Mesenchymal stem cell (in vitro differentiated cells and primary cell): ENCODE results near the gene IGSF9B.
A peak's percentile ranks its signal among the peaks of the same experiment; 100 is the strongest.

Experiments
- DNase-seq: peaks from one replicate; pipeline ENCODE4 v3.0.0-alpha.2; 2013
- H2AFZ ChIP-seq: one replicate; pipeline ENCODE4 v1.6.1; 2013; ENCODE audit warnings: low read depth, mild to moderate bottlenecking, control low read depth, inconsistent platforms, low read length, moderate library complexity
- H2AK5ac ChIP-seq: 2 replicates; pipeline ENCODE4 v1.6.1; 2013; ENCODE audit warnings: low read length, moderate library complexity, mild to moderate bottlenecking, inconsistent platforms; ENCODE audit not compliant: severe bottlenecking
- H2BK120ac ChIP-seq: one replicate; pipeline ENCODE4 v1.6.1; 2013; ENCODE audit warnings: low read depth, mild to moderate bottlenecking, inconsistent platforms, low read length, moderate library complexity
- H2BK12ac ChIP-seq, 2 experiments: one replicate each; pipeline ENCODE4 v1.6.1; 2013; ENCODE audit warnings: inconsistent platforms in 2 of 2, low read length in 2 of 2, mild to moderate bottlenecking in 2 of 2, moderate library complexity in 2 of 2, control low read depth in 1 of 2
- H2BK15ac ChIP-seq: one replicate; pipeline ENCODE4 v1.6.1; 2013; ENCODE audit warnings: mild to moderate bottlenecking, low read depth, inconsistent platforms; ENCODE audit not compliant: poor library complexity, severe bottlenecking
- H2BK5ac ChIP-seq: 2 replicates; pipeline ENCODE4 v1.6.1; 2013; ENCODE audit warnings: low read depth, mild to moderate bottlenecking, low read length, control low read depth, inconsistent platforms; ENCODE audit not compliant: poor library complexity, severe bottlenecking
- H3K14ac ChIP-seq, 2 experiments: one replicate each; pipeline ENCODE4 v1.6.1; 2013; ENCODE audit warnings: inconsistent platforms in 2 of 2, low read length in 2 of 2, control low read depth in 1 of 2, mild to moderate bottlenecking in 1 of 2, moderate library complexity in 1 of 2
- H3K18ac ChIP-seq, 2 experiments: one replicate each; pipeline ENCODE4 v1.6.1; 2013; ENCODE audit warnings: inconsistent platforms in 2 of 2, low read length in 2 of 2, control low read depth in 1 of 2, low read depth in 1 of 2, mild to moderate bottlenecking in 1 of 2
- H3K23ac ChIP-seq, 2 experiments: one replicate each; pipeline ENCODE4 v1.6.1; 2013; ENCODE audit warnings: inconsistent platforms in 2 of 2, low read length in 2 of 2, mild to moderate bottlenecking in 2 of 2, moderate library complexity in 2 of 2, control low read depth in 1 of 2
- H3K27ac ChIP-seq: 2 replicates; pipeline ENCODE4 v1.5.1; 2013; ENCODE audit warnings: mild to moderate bottlenecking, moderate library complexity, low read length, control low read depth, inconsistent platforms; ENCODE audit not compliant: poor library complexity, severe bottlenecking
- H3K27me3 ChIP-seq, 2 experiments: 2 replicates each; pipeline versions ENCODE4 v1.6.1 to v1.7.0; 2013; ENCODE audit warnings: low read length in 2 of 2, mild to moderate bottlenecking in 2 of 2, moderate library complexity in 2 of 2, control low read depth in 1 of 2, inconsistent platforms in 1 of 2; ENCODE audit not compliant: control insufficient read depth in 1 of 2, insufficient read depth in 1 of 2
- H3K36me3 ChIP-seq, 2 experiments: 2 replicates each; pipeline versions ENCODE4 v1.6.1 to v1.7.0; 2013; ENCODE audit warnings: low read length in 2 of 2, control low read depth in 1 of 2, inconsistent platforms in 1 of 2, low read depth in 1 of 2, mild to moderate bottlenecking in 1 of 2; ENCODE audit not compliant: insufficient read depth in 2 of 2, control insufficient read depth in 1 of 2
- H3K4ac ChIP-seq, 2 experiments: one replicate each; pipeline ENCODE4 v1.6.1; 2013; ENCODE audit warnings: inconsistent platforms in 2 of 2, low read length in 2 of 2, mild to moderate bottlenecking in 2 of 2, moderate library complexity in 2 of 2, control low read depth in 1 of 2, low read depth in 1 of 2
- H3K4me1 ChIP-seq: 2 replicates; pipeline ENCODE4 v1.6.1; 2013; ENCODE audit warnings: low read depth, low read length, control low read depth; ENCODE audit not compliant: control insufficient read depth, insufficient read depth
- H3K4me2 ChIP-seq: 2 replicates; pipeline ENCODE4 v1.6.1; 2013; ENCODE audit warnings: low read length, mild to moderate bottlenecking, inconsistent platforms; ENCODE audit not compliant: poor library complexity, severe bottlenecking
- H3K4me3 ChIP-seq, 2 experiments: 2 replicates each; pipeline versions ENCODE4 v1.5.1 to v1.7.0; 2013; ENCODE audit warnings: low read length in 2 of 2, mild to moderate bottlenecking in 2 of 2, control low read depth in 1 of 2, low read depth in 1 of 2; ENCODE audit not compliant: insufficient read depth in 1 of 2
- H3K79me1 ChIP-seq: replicated peaks from 2 replicates; pipeline ENCODE4 v1.6.1; 2013; ENCODE audit warnings: mild to moderate bottlenecking, control low read depth, low read length, inconsistent platforms; ENCODE audit not compliant: poor library complexity, severe bottlenecking
- H3K9ac ChIP-seq: 2 replicates; pipeline ENCODE4 v1.7.0; 2013; ENCODE audit warnings: mild to moderate bottlenecking, low read length, moderate library complexity
- H3K9me3 ChIP-seq: 2 replicates; pipeline ENCODE4 v1.7.0; 2013; ENCODE audit warnings: mild to moderate bottlenecking, low read length; ENCODE audit not compliant: control insufficient read depth
- H4K8ac ChIP-seq: one replicate; pipeline ENCODE4 v1.6.1; 2013; ENCODE audit warnings: inconsistent platforms, mild to moderate bottlenecking, low read length, moderate library complexity
- H4K91ac ChIP-seq: one replicate; pipeline ENCODE4 v1.6.1; 2013; ENCODE audit warnings: mild to moderate bottlenecking, low read length, inconsistent platforms
- WGBS: methylation state at CpG from one replicate; pipeline ENCODE4 v1.1.7; 2013; ENCODE audit warnings: mixed read lengths; 5-methylcytosine and 5-hydroxymethylcytosine counted together

Gene IGSF9B

DNA sequence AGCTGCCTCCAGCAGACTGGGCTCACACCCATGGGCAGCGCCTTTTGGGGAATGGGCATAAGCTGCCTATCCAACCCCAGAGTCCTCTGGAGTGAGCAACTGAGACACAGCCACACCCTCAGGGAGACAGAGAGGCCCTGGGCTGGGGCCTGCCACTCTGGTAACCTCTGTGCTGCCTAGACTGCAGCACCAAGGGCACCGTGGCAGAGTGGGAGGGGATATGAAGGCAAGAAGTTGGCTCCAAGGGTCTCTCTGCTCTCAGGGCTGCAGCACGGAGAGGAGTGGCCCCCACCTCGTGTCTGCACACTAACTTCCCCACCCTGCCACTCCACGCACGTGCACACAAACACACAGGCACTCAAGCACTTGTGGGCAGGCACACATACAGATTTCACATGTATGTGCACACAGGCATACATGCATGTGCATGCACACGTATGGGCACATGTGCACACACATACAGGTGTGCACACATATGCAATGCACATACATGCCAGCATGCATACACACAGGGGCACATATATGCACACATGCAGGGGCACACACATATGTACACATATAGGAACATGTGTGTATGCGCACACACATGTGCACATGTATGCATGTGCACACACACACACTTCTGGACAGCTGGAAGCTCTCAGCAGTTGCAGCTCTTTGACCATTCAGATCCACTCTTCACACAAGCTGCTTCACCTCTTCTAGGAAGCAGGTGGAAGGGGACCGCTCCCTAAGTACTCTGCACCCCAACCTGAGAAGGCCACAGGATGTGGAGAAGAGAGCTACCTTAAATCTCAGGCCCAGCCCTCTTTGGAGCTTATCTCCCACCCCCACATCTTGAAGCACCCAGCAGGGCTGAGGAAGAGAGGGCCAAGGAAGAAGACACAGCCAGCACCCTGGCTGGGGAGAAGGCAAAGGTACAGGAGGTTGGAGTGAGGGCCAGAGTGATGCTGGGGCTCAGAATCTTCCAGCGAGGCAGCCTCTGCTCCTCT is 4.3 kb downstream of the IGSF9B start:
- no peak overlapping the region for H3K14ac ChIP-seq

DNA sequence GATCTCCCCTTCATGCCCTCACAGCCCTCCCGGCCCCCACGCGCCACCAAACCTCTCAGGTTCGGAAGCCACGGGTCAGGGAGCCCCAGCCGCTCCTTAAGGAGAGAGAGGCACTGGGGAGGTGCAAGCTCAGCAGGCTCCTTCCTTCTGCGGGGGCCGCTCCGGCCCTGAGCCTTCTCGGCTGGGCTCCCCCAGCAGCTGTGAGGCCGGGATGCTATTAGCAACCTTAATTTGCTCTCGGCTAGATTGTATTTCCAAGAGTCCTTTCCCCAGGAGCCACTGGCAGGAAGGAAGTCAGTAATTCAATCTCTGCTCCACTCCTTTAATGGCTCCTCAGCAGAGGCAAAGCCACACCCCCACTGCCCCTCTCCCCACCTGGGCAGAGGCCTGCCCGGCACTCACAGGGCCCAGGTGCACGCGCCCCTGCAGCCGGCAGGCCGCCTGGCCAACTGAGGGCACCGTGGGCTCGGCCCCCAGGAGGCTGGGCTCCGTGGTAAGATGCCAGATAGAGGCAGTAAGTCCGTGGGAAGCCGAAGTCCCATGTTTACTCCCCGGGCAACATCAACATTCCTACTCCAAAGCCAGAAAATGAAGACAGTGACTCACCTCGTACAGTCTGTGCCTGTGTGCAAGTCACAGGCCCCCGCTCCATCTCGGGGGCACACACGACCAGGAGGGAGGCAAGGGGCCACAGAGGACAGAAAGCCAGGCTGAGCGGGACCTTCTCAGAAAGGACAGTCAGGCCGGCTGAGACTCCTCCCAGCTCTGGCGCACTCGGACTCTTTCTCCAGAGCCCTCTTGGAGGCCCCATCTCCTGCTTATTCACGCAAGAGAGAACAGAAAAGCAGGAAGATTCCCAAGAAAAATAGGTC is 5.2 kb downstream of the IGSF9B start:
- no peaks in the 10 kb centered on the region for H3K9me3 ChIP-seq
- no peaks in the 10 kb centered on the region for H3K36me3 ChIP-seq
- no peak overlapping the region for H3K23ac ChIP-seq
- H3K4ac ChIP-seq, result no peak overlapping the region
- WGBS, result 20% methylated on average over 32 of the region's 32 CpGs
- H4K91ac ChIP-seq, result no peak overlapping the region
- no peak overlapping the region for H2AK5ac ChIP-seq
- no peak overlapping the region for H3K27ac ChIP-seq
- H3K18ac ChIP-seq, result no peak overlapping the region
- DNase-seq, result no peak
- no peak overlapping the region for H2BK120ac ChIP-seq
- H3K14ac ChIP-seq, result no peak overlapping the region
- H3K27me3 ChIP-seq, result peaks cover 87 to 89% of the 10 kb centered on the region in 2 experiments
- no peak overlapping the region for H2BK15ac ChIP-seq
- H3K4me1 ChIP-seq, result peaks cover 13% of the 10 kb centered on the region
- peak overlapping the region; percentile 68 for H3K9ac ChIP-seq
- H2AFZ ChIP-seq, result no peak overlapping the region
- peak overlapping the region in 1 of 2 experiments; percentile 65 for H3K4me3 ChIP-seq
- H3K79me1 ChIP-seq, result no peaks in the 10 kb centered on the region
- H4K8ac ChIP-seq, result no peak overlapping the region
- no peak overlapping the region for H3K4me2 ChIP-seq
- H2BK5ac ChIP-seq, result no peak overlapping the region
- H2BK12ac ChIP-seq, result no peak overlapping the region

More for the DNA sequence above, 4.3 kb downstream of the IGSF9B start:
- H2BK120ac ChIP-seq, result no peak overlapping the region
- no peaks in the 10 kb centered on the region for H3K36me3 ChIP-seq
- H2BK5ac ChIP-seq, result no peak overlapping the region
- peaks cover 20% of the 10 kb centered on the region for H3K4me1 ChIP-seq
- no peak overlapping the region for H2AFZ ChIP-seq
- H3K79me1 ChIP-seq, result no peaks in the 10 kb centered on the region
- no peak for DNase-seq
- H2BK15ac ChIP-seq, result no peak overlapping the region
- no peaks in the 10 kb centered on the region for H3K9me3 ChIP-seq
- H3K4me2 ChIP-seq, result no peak overlapping the region
- peaks cover 86% of the 10 kb centered on the region in 2 experiments for H3K27me3 ChIP-seq
- peak overlapping the region in 1 of 2 experiments; percentile 65 for H3K4me3 ChIP-seq
- 78% methylated on average over 10 of the region's 10 CpGs for WGBS
- no peak overlapping the region for H2BK12ac ChIP-seq
- H4K91ac ChIP-seq, result no peak overlapping the region
- no peak overlapping the region for H4K8ac ChIP-seq
- no peak overlapping the region for H3K4ac ChIP-seq
- H3K9ac ChIP-seq, result peak overlapping the region; percentile 68
- no peak overlapping the region for H3K18ac ChIP-seq
- no peak overlapping the region for H2AK5ac ChIP-seq
- H3K23ac ChIP-seq, result no peak overlapping the region
- no peak overlapping the region for H3K27ac ChIP-seq

DNA sequence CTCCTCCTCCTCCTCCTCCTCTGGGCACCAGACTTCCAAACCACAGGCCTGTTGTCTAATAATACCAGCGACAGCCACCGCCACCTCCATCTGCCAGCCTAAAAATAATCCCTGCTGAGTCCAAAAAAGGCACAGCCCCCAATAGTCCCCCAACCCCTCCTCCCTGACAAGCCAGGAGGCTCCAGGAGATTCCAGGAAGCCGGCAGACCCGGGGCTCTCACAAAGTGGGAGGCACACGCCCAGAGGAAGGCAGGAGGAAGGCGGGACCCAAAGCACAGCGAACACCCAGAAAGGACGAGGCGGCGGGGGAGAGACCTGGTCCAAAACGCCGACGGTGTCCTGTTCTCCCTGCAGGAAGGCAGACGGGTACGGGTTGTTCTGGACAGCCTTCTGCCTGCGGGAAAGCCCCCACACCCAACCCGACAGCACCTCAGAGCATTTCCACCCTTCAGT is 5.9 kb downstream of the IGSF9B start:
- no peaks in the 10 kb centered on the region for H3K36me3 ChIP-seq
- no peak for DNase-seq
- no peak overlapping the region for H3K4me3 ChIP-seq
- no peak overlapping the region for H4K8ac ChIP-seq
- H2BK15ac ChIP-seq, result no peak overlapping the region
- no peak overlapping the region for H3K4me2 ChIP-seq
- no peak overlapping the region for H3K23ac ChIP-seq
- no peaks in the 10 kb centered on the region for H3K79me1 ChIP-seq
- no peak overlapping the region for H2AK5ac ChIP-seq
- no peak overlapping the region for H3K27ac ChIP-seq
- no peaks in the 10 kb centered on the region for H3K9me3 ChIP-seq
- H3K18ac ChIP-seq, result no peak overlapping the region
- H2BK12ac ChIP-seq, result no peak overlapping the region
- H3K9ac ChIP-seq, result peak overlapping the region; percentile 68
- H2AFZ ChIP-seq, result no peak overlapping the region
- H4K91ac ChIP-seq, result no peak overlapping the region
- no peak overlapping the region for H2BK5ac ChIP-seq
- no peak overlapping the region for H3K4ac ChIP-seq
- WGBS, result 33% methylated on average over 17 of the region's 17 CpGs
- no peak overlapping the region for H2BK120ac ChIP-seq
- peaks cover 7% of the 10 kb centered on the region for H3K4me1 ChIP-seq
- no peak overlapping the region for H3K14ac ChIP-seq
- H3K27me3 ChIP-seq, result peaks cover 83 to 92% of the 10 kb centered on the region in 2 experiments

DNA sequence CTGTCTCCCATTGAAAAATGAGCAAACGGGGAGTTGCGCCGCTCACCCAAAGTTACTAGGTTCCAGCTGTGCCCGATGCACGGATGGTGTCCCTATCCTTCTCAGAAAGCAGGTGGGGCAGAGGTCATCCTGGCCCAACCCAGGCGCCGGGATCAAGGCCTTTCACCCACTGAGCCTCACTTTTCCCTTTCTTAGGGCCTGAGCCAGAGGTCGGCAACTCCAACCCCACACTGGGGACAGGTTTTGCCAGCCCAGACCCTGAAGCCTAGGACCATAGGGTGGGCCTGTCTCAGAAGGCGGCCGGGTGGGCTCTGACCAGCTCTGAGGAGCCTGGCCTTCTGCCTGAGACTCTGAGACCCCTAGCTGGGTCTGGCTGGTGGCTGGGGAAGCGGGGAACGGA is 6.3 kb downstream of the IGSF9B start:
- no peaks in the 10 kb centered on the region for H3K79me1 ChIP-seq
- no peak for DNase-seq
- H3K4me2 ChIP-seq, result no peak overlapping the region
- H2BK15ac ChIP-seq, result no peak overlapping the region
- H3K9me3 ChIP-seq, result no peaks in the 10 kb centered on the region
- H3K36me3 ChIP-seq, result no peaks in the 10 kb centered on the region
- H3K4ac ChIP-seq, result no peak overlapping the region
- H3K27ac ChIP-seq, result no peak overlapping the region
- no peak overlapping the region for H2AFZ ChIP-seq
- WGBS, result 89% methylated on average over 12 of the region's 12 CpGs
- H3K9ac ChIP-seq, result no peak overlapping the region
- peaks cover 81 to 89% of the 10 kb centered on the region in 2 experiments for H3K27me3 ChIP-seq
- H3K18ac ChIP-seq, result no peak overlapping the region
- peaks cover 5% of the 10 kb centered on the region for H3K4me1 ChIP-seq
- no peak overlapping the region for H2BK120ac ChIP-seq
- H2BK5ac ChIP-seq, result no peak overlapping the region
- H4K91ac ChIP-seq, result no peak overlapping the region
- no peak overlapping the region for H2BK12ac ChIP-seq
- H3K23ac ChIP-seq, result no peak overlapping the region
- no peak overlapping the region for H2AK5ac ChIP-seq
- H4K8ac ChIP-seq, result no peak overlapping the region
- H3K14ac ChIP-seq, result no peak overlapping the region
- no peak overlapping the region for H3K4me3 ChIP-seq
